Gastroesophageal sphincter (tissue), 3 donors: ENCODE measurements around the gene COMMD6.

Source experiments
- CTCF ChIP-seq, 4 experiments: fragments of 200-600 bp in 2 of 4; fragments of 450-650 bp in 2 of 4; sonication (generic) in 1 of 4; IDR thresholded peaks; one replicate each; pipeline ENCODE4 v1.5.1; 2017 to 2019; ENCODE audit warnings: antibody characterized with exemption in 4 of 4, mild to moderate bottlenecking in 2 of 4, moderate library complexity in 2 of 4
- EP300 ChIP-seq: sonication (generic); formaldehyde crosslinking; IDR thresholded peaks from one replicate; pipeline ENCODE4 v1.6.1; 2017; ENCODE audit warnings: antibody characterized with exemption, mild to moderate bottlenecking
- POLR2A ChIP-seq, 2 donors: fragments of 450-650 bp; IDR thresholded peaks; one replicate each; pipeline ENCODE4 v1.6.1; 2017; ENCODE audit warnings: antibody characterized with exemption in 2 of 2, mild to moderate bottlenecking in 2 of 2, moderate library complexity in 1 of 2

- no peak for TF ChIP-seq EP300
- TF ChIP-seq POLR2A (IDR thresholded peaks at IDR 0.05), result no peak
- no peak for TF ChIP-seq CTCF (IDR thresholded peaks at IDR 0.05)
Measured at GRCh38 chr13:75550159-75550567, 12.5 kb upstream of the COMMD6 start.
